Liver (tissue), 9 donors: ENCODE data around the gene CXCR1. TPM values are rescaled to one million over a fixed set of nuclear protein-coding genes. Genes with fewer than 3 reads are reported as not detected.

Source experiments
- DNase-seq: peaks from one replicate; pipeline ENCODE4 v3.0.0-alpha.2; 2017; ENCODE audit warnings: low spot score
- H3K27ac ChIP-seq, 2 donors: one replicate each; pipeline ENCODE4 v1.7.0; 2013; ENCODE audit warnings: inconsistent platforms in 2 of 2, low read length in 2 of 2, control low read depth in 1 of 2, low read depth in 1 of 2, mild to moderate bottlenecking in 1 of 2
- H3K27me3 ChIP-seq, 4 donors: one replicate each; pipeline versions ENCODE4 v1.6.1 to v1.7.0; 2013; ENCODE audit warnings: low read length in 3 of 4, inconsistent platforms in 1 of 4, mild to moderate bottlenecking in 1 of 4, moderate library complexity in 1 of 4; ENCODE audit not compliant: control insufficient read depth in 4 of 4, insufficient read depth in 4 of 4
- H3K36me3 ChIP-seq, 4 donors: one replicate each; pipeline versions ENCODE4 v1.6.1 to v1.7.0; 2013; ENCODE audit warnings: low read length in 3 of 4, mild to moderate bottlenecking in 3 of 4, low read depth in 1 of 4, moderate library complexity in 1 of 4; ENCODE audit not compliant: control insufficient read depth in 4 of 4, insufficient read depth in 3 of 4
- H3K4me1 ChIP-seq, 4 donors: one replicate each; pipeline versions ENCODE4 v1.6.1 to v1.7.0; 2013; ENCODE audit warnings: low read length in 3 of 4, mild to moderate bottlenecking in 3 of 4, moderate library complexity in 1 of 4; ENCODE audit not compliant: control insufficient read depth in 4 of 4, insufficient read depth in 4 of 4
- H3K4me3 ChIP-seq, 3 donors: one replicate each; pipeline versions ENCODE4 v1.6.1 to v1.7.0; 2013; ENCODE audit warnings: low read length in 3 of 3, control low read depth in 1 of 3, low read depth in 1 of 3, mild to moderate bottlenecking in 1 of 3
- H3K9ac ChIP-seq, 2 donors: one replicate each; pipeline ENCODE4 v1.7.0; 2013; ENCODE audit warnings: low read length in 2 of 2, mild to moderate bottlenecking in 2 of 2, moderate library complexity in 2 of 2, control low read depth in 1 of 2, low read depth in 1 of 2
- H3K9me3 ChIP-seq, 4 donors: one replicate each; pipeline versions ENCODE4 v1.6.1 to v1.7.0; 2013; ENCODE audit warnings: low read length in 3 of 4; ENCODE audit not compliant: control insufficient read depth in 4 of 4
- EGR1 ChIP-seq, 2 donors: IDR thresholded peaks; 2 replicates each; pipeline ENCODE4 v1.6.1; 2016 to 2018; ENCODE audit warnings: antibody characterized with exemption in 2 of 2, low read depth in 2 of 2
- FOXA1 ChIP-seq: IDR thresholded peaks from 2 replicates; pipeline ENCODE4 v1.6.1; 2016; ENCODE audit warnings: antibody characterized with exemption
- FOXA2 ChIP-seq: IDR thresholded peaks from 2 replicates; pipeline ENCODE4 v1.6.1; 2016; ENCODE audit warnings: antibody characterized with exemption
- GABPA ChIP-seq, 2 donors: IDR thresholded peaks in 1 of 2; conservative IDR thresholded peaks in 1 of 2; 2 replicates each; pipeline ENCODE4 v1.6.1; 2016; ENCODE audit warnings: antibody characterized with exemption in 2 of 2, mild to moderate bottlenecking in 1 of 2, moderate library complexity in 1 of 2
- HNF4A ChIP-seq, 2 donors: conservative IDR thresholded peaks; 2 replicates each; pipeline ENCODE4 v1.6.1; 2016; ENCODE audit warnings: antibody characterized with exemption in 2 of 2, mild to moderate bottlenecking in 2 of 2
- HNF4G ChIP-seq: IDR thresholded peaks from 2 replicates; pipeline ENCODE4 v1.6.1; 2016; ENCODE audit warnings: antibody characterized with exemption
- JUND ChIP-seq, 2 donors: IDR thresholded peaks; 2 replicates each; pipeline ENCODE4 v1.6.1; 2016; ENCODE audit warnings: antibody characterized with exemption in 2 of 2
- NR2F2 ChIP-seq: IDR thresholded peaks from 2 replicates; pipeline ENCODE4 v1.6.1; 2016; ENCODE audit warnings: antibody characterized with exemption
- RAD21 ChIP-seq, 2 donors: IDR thresholded peaks; 2 replicates each; pipeline ENCODE4 v1.6.1; 2016; ENCODE audit warnings: antibody characterized with exemption in 2 of 2, mild to moderate bottlenecking in 2 of 2
- RXRA ChIP-seq, 2 donors: IDR thresholded peaks; 2 replicates each; pipeline ENCODE4 v1.6.1; 2017 to 2018; ENCODE audit warnings: antibody characterized with exemption in 2 of 2, mild to moderate bottlenecking in 1 of 2
- SP1 ChIP-seq: IDR thresholded peaks from 2 replicates; pipeline ENCODE4 v1.6.1; 2018; ENCODE audit warnings: antibody characterized with exemption, mild to moderate bottlenecking
- TAF1 ChIP-seq: conservative IDR thresholded peaks from 2 replicates; pipeline ENCODE4 v1.6.1; 2016; ENCODE audit warnings: antibody characterized with exemption, mild to moderate bottlenecking
- YY1 ChIP-seq: IDR thresholded peaks from 2 replicates; pipeline ENCODE4 v1.6.1; 2016; ENCODE audit warnings: antibody characterized with exemption, mild to moderate bottlenecking
- WGBS: extraction: QIAGEN DNeasy Blood & Tissue Kit; methylation state at CpG from one replicate; pipeline ENCODE4 v1.1.7; 2013; 5-methylcytosine and 5-hydroxymethylcytosine counted together
- polyA plus RNA-seq, 2 donors: library from polyadenylated mRNA; stranded (reverse) in 1 of 2; unstranded in 1 of 2; fragments of 200-250 nt in 1 of 2; fragments of >200 nt in 1 of 2; fragmentation: Nextera tagmentation in 1 of 2; extraction: Ambion mirVana in 1 of 2; gene quantifications; one replicate each; pipeline versions ENCODE4 v1.2.1 to v1.2.3, GENCODE V29; 2013 to 2015
- total RNA-seq, 2 donors: library from RNA; depleted of rRNA; stranded (reverse); fragments of >200 nt; gene quantifications; one replicate each; pipeline ENCODE4 v1.2.3, GENCODE V29; 2014
- TF ChIP-seq, protein P1 (sequence below): IDR thresholded peaks from 2 replicates; pipeline ENCODE4 v1.6.1; 2016; ENCODE audit warnings: antibody characterized with exemption
- TF ChIP-seq, protein P2 (sequence below): IDR thresholded peaks from 2 replicates; pipeline ENCODE4 v1.6.1; 2016; ENCODE audit warnings: antibody characterized with exemption
- TF ChIP-seq, protein P3 (sequence below): fragments of 150-350 bp; IDR thresholded peaks from 2 replicates; pipeline ENCODE4 v1.5.1; 2017; ENCODE audit warnings: improper control_type of control experiment, low read depth, low read length; ENCODE audit not compliant: missing input control
- TF ChIP-seq, protein P4 (sequence below): IDR thresholded peaks from 2 replicates; pipeline ENCODE4 v1.6.1; 2016; ENCODE audit warnings: antibody characterized with exemption, mild to moderate bottlenecking
- TF ChIP-seq, protein P5 (sequence below): IDR thresholded peaks from 2 replicates; pipeline ENCODE4 v1.6.1; 2016; ENCODE audit warnings: antibody characterized with exemption
- donor health status: healthy.
- donor health status: healthy.
- donor health status: healthy.
- donor health status: healthy.
- donor health status: healthy.

The CXCR1 gene
- total and polyA plus RNA-seq, 4 donors, result 0.26 to 1.8 (median 0.71) TPM

DNA sequence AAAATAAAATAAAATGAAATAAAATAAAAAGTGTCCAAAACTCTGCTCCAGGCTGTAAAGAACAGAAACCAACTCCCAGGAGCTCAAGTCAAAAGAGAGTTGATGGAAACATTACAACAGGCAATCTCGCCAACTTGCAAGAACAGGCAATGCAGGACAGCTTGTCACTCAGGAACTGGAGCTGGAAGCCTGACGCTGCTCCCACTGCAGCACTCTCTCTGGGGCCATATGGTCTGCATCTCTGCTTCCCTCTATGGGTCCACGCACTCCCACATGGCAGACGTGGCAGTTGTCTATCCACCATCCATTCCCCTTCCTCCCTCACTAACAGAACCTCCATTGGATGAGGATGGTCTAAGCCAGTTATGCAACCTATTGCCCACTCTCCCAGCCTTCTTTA lies 26.9 kb upstream of the CXCR1 start:
- WGBS, result 91% methylated on average over 4 of the region's 4 CpGs
- H3K27ac ChIP-seq, result no peak overlapping the region
- no peak overlapping the region for H3K4me3 ChIP-seq
- H3K9me3 ChIP-seq, result no peaks in the 10 kb centered on the region
- H3K36me3 ChIP-seq, result no peaks in the 10 kb centered on the region
- no peaks in the 10 kb centered on the region for H3K4me1 ChIP-seq
- no peak for DNase-seq
- no peak overlapping the region for H3K9ac ChIP-seq
- no peak for TF ChIP-seq EGR1 (IDR thresholded peaks at IDR 0.05; ENCODE audit: low read depth in 2 of 2)
- TF ChIP-seq, protein P1, sequence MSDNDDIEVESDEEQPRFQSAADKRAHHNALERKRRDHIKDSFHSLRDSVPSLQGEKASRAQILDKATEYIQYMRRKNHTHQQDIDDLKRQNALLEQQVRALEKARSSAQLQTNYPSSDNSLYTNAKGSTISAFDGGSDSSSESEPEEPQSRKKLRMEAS, result no peak
- no peak for TF ChIP-seq HNF4G
- TF ChIP-seq SP1, result no peak
- TF ChIP-seq JUND (IDR thresholded peaks at IDR 0.05), result no peak
- no peak for TF ChIP-seq FOXA1
- TF ChIP-seq RAD21 (IDR thresholded peaks at IDR 0.05), result no peak
- TF ChIP-seq, protein P2, sequence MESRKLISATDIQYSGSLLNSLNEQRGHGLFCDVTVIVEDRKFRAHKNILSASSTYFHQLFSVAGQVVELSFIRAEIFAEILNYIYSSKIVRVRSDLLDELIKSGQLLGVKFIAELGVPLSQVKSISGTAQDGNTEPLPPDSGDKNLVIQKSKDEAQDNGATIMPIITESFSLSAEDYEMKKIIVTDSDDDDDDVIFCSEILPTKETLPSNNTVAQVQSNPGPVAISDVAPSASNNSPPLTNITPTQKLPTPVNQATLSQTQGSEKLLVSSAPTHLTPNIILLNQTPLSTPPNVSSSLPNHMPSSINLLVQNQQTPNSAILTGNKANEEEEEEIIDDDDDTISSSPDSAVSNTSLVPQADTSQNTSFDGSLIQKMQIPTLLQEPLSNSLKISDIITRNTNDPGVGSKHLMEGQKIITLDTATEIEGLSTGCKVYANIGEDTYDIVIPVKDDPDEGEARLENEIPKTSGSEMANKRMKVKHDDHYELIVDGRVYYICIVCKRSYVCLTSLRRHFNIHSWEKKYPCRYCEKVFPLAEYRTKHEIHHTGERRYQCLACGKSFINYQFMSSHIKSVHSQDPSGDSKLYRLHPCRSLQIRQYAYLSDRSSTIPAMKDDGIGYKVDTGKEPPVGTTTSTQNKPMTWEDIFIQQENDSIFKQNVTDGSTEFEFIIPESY, result no peak
- no peak for TF ChIP-seq NR2F2
- TF ChIP-seq GABPA (IDR thresholded peaks at IDR 0.05 in 1 of 2, conservative IDR thresholded peaks at IDR 0.05 in 1 of 2), result no peak
- TF ChIP-seq, protein P3, sequence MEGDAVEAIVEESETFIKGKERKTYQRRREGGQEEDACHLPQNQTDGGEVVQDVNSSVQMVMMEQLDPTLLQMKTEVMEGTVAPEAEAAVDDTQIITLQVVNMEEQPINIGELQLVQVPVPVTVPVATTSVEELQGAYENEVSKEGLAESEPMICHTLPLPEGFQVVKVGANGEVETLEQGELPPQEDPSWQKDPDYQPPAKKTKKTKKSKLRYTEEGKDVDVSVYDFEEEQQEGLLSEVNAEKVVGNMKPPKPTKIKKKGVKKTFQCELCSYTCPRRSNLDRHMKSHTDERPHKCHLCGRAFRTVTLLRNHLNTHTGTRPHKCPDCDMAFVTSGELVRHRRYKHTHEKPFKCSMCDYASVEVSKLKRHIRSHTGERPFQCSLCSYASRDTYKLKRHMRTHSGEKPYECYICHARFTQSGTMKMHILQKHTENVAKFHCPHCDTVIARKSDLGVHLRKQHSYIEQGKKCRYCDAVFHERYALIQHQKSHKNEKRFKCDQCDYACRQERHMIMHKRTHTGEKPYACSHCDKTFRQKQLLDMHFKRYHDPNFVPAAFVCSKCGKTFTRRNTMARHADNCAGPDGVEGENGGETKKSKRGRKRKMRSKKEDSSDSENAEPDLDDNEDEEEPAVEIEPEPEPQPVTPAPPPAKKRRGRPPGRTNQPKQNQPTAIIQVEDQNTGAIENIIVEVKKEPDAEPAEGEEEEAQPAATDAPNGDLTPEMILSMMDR, result no peak
- TF ChIP-seq HNF4A (conservative IDR thresholded peaks at IDR 0.05), result no peak
- no peak for TF ChIP-seq TAF1
- no peaks in the 10 kb centered on the region for H3K27me3 ChIP-seq

DNA sequence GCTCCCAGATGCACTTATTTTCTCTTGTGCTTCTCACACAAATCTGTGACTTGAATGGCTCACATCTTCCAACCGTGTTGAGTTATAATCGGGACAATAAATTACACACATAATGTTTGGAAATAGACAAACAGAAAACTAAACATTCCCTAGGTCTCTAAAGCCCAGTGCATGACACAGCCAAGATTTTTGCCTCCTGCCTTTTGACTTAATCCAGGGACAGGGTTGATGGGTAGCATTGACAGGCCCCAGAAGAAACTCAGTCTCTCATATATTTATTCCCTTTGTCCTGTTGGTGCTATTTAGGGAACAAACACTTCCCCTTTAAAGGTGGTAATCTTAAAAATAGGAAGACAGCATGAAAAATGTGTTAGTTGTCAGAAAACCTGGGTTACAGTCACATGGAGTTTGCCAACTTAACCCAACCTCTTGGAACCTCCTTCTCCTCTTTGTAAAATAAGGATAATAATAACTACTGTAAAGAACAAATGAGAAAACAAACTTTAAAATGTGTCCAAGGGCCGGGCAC lies 26.2 kb upstream of the CXCR1 start:
- TF ChIP-seq HNF4G (no peak), RXRA (IDR thresholded peaks at IDR 0.05) (no peak), SP1 (no peak), EGR1 (IDR thresholded peaks at IDR 0.05; ENCODE audit: low read depth in 2 of 2) (no peak), TAF1 (no peak), FOXA1 (no peak), HNF4A (conservative IDR thresholded peaks at IDR 0.05) (no peak), FOXA2 (no peak), YY1 (no peak), JUND (IDR thresholded peaks at IDR 0.05) (no peak), NR2F2 (no peak), RAD21 (IDR thresholded peaks at IDR 0.05) (no peak), GABPA (IDR thresholded peaks at IDR 0.05 in 1 of 2, conservative IDR thresholded peaks at IDR 0.05 in 1 of 2) (no peak)
- TF ChIP-seq, protein P4, sequence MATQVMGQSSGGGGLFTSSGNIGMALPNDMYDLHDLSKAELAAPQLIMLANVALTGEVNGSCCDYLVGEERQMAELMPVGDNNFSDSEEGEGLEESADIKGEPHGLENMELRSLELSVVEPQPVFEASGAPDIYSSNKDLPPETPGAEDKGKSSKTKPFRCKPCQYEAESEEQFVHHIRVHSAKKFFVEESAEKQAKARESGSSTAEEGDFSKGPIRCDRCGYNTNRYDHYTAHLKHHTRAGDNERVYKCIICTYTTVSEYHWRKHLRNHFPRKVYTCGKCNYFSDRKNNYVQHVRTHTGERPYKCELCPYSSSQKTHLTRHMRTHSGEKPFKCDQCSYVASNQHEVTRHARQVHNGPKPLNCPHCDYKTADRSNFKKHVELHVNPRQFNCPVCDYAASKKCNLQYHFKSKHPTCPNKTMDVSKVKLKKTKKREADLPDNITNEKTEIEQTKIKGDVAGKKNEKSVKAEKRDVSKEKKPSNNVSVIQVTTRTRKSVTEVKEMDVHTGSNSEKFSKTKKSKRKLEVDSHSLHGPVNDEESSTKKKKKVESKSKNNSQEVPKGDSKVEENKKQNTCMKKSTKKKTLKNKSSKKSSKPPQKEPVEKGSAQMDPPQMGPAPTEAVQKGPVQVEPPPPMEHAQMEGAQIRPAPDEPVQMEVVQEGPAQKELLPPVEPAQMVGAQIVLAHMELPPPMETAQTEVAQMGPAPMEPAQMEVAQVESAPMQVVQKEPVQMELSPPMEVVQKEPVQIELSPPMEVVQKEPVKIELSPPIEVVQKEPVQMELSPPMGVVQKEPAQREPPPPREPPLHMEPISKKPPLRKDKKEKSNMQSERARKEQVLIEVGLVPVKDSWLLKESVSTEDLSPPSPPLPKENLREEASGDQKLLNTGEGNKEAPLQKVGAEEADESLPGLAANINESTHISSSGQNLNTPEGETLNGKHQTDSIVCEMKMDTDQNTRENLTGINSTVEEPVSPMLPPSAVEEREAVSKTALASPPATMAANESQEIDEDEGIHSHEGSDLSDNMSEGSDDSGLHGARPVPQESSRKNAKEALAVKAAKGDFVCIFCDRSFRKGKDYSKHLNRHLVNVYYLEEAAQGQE, result no peak
- TF ChIP-seq, protein P3, result no peak
- TF ChIP-seq, protein P2, result no peak
- TF ChIP-seq, protein P5, sequence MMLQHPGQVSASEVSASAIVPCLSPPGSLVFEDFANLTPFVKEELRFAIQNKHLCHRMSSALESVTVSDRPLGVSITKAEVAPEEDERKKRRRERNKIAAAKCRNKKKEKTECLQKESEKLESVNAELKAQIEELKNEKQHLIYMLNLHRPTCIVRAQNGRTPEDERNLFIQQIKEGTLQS, result no peak
- DNase-seq, result no peak
- Histone ChIP-seq H3K27me3 (no peaks in the 10 kb centered on the region), H3K9me3 (no peaks in the 10 kb centered on the region), H3K9ac (no peak overlapping the region), H3K36me3 (no peaks in the 10 kb centered on the region), H3K27ac (no peak overlapping the region), H3K4me1 (no peaks in the 10 kb centered on the region), H3K4me3 (no peak overlapping the region)
- 72% methylated on average over 3 of the region's 3 CpGs for WGBS
